Transverse colon (tissue), 4 donors: ENCODE measurements around the gene CDC16. TPM values are rescaled to one million over a fixed set of nuclear protein-coding genes. Genes with fewer than 3 reads are reported as not detected.
A peak's percentile ranks its signal among the peaks of the same experiment; 100 is the strongest.
"Not testable (repeated sequence)": the region's sequence is repeated elsewhere in the genome, so short reads cannot be mapped to it uniquely, and the experiment has no call there.

ENCODE experiments used
- DNase-seq: peaks from one replicate; pipeline ENCODE4 v3.0.0-alpha.2; 2019
- H3K27ac ChIP-seq, 4 donors: fragments of 200-600 bp; sonication (generic); 2 replicates each; pipeline ENCODE4 v1.5.1; 2016 to 2018; ENCODE audit warnings: inconsistent platforms in 4 of 4
- H3K27me3 ChIP-seq: fragments of 200-600 bp; sonication (generic); 2 replicates; pipeline ENCODE4 v1.5.1; 2017; ENCODE audit warnings: inconsistent platforms
- H3K36me3 ChIP-seq, 4 donors: fragments of 200-600 bp; sonication (generic); 2 replicates each; pipeline ENCODE4 v1.5.1; 2017 to 2019; ENCODE audit warnings: inconsistent platforms in 4 of 4
- H3K4me1 ChIP-seq, 4 donors: fragments of 200-600 bp; sonication (generic); 2 replicates each; pipeline ENCODE4 v1.5.1; 2017 to 2020; ENCODE audit warnings: inconsistent platforms in 4 of 4
- H3K4me3 ChIP-seq, 4 donors: fragments of 200-600 bp; sonication (generic); 1 replicate in 1 of 4; 2 replicates in 3 of 4; pipeline versions ENCODE4 v1.5.1 to v1.6.1; 2017 to 2019; ENCODE audit warnings: inconsistent platforms in 4 of 4
- H3K9me3 ChIP-seq, 2 donors: fragments of 200-600 bp; sonication (generic); 2 replicates each; pipeline ENCODE4 v1.5.1; 2017 to 2019; ENCODE audit warnings: inconsistent platforms in 2 of 2
- CTCF ChIP-seq, 5 experiments: fragments of 200-600 bp in 3 of 5; fragments of 450-650 bp in 2 of 5; sonication (generic) in 3 of 5; IDR thresholded peaks; 1 replicate in 2 of 5; 2 replicates in 3 of 5; pipeline ENCODE4 v1.5.1; 2016 to 2017; ENCODE audit warnings: antibody characterized with exemption in 5 of 5, inconsistent platforms in 3 of 5, mild to moderate bottlenecking in 2 of 5, moderate library complexity in 1 of 5
- EP300 ChIP-seq: sonication (generic); formaldehyde crosslinking; IDR thresholded peaks from one replicate; pipeline ENCODE4 v1.6.1; 2017; ENCODE audit warnings: antibody characterized with exemption, low read depth
- POLR2A ChIP-seq: fragments of 450-650 bp; IDR thresholded peaks from one replicate; pipeline ENCODE4 v1.6.1; 2016; ENCODE audit warnings: antibody characterized with exemption, mild to moderate bottlenecking, moderate library complexity
- POLR2AphosphoS5 ChIP-seq, 3 donors: sonication (generic); formaldehyde crosslinking; IDR thresholded peaks; one replicate each; pipeline ENCODE4 v1.6.1; 2016; ENCODE audit warnings: antibody characterized with exemption in 3 of 3
- WGBS, 2 donors: methylation state at CpG; one replicate each; pipeline ENCODE4 v1.1.5; 2018; ENCODE audit warnings: low coverage in 1 of 2; 5-methylcytosine and 5-hydroxymethylcytosine counted together
- in situ Hi-C, 4 donors: fragments of 200-750 bp; cut with MboI; loops; one replicate each; pipeline versions ENCODE4 v1.15.0 to v1.15.1; 2017; ENCODE audit warnings: low sequenced_read_pairs in 3 of 4, low pct_ligation_motif_present in 1 of 4, low pct_unique_long_range_greater_than_20kb in 1 of 4
- intact Hi-C: fragments of 100-400 bp; cut with DNase I; formaldehyde crosslinking; loops from one replicate; pipeline ENCODE4 v1.15.1; 2023; ENCODE audit warnings: low total_unique reads
- total RNA-seq, 4 donors: library from RNA; depleted of rRNA; stranded (reverse); fragments of >200 nt; gene quantifications; one replicate each; pipeline ENCODE4 v1.1.0, GENCODE V29; 2016

Gene CDC16
- total RNA-seq, 4 donors from 2014 or later = 34.8 to 75.4 (median 56.1) TPM

- H3K27me3 ChIP-seq = no peaks in the 10 kb centered on the region
- DNase-seq = no peak
- H3K36me3 ChIP-seq = peaks cover 0 to 66% (median 27%) of the 10 kb centered on the region in 4 donors
- 80 to 86% methylated on average over 3 of the region's 3 CpGs for WGBS, 2 donors
- no peak for TF ChIP-seq POLR2AphosphoS5 (IDR thresholded peaks at IDR 0.05)
- TF ChIP-seq CTCF (IDR thresholded peaks at IDR 0.05) = no peak
- no peak for TF ChIP-seq POLR2A
- TF ChIP-seq EP300 = no peak
- no peaks in the 10 kb centered on the region for H3K9me3 ChIP-seq
- no peak overlapping the region for H3K4me3 ChIP-seq
- peaks cover 0 to 15% (median 5%) of the 10 kb centered on the region in 4 donors for H3K4me1 ChIP-seq
- peak overlapping the region in 2 of 4 donors; percentile 27 to 40 for H3K27ac ChIP-seq
- intact Hi-C loops (no loop called here), in situ Hi-C loops (no loop called here)
Observed at GRCh38 chr13:114260814-114261213, 26.1 kb downstream of the CDC16 start.

- Histone ChIP-seq H3K27ac (peak overlapping the region in 1 of 4 donors; percentile 19), H3K36me3 (peaks cover 0 to 72% (median 30%) of the 10 kb centered on the region in 4 donors), H3K4me3 (no peak overlapping the region), H3K9me3 (no peaks in the 10 kb centered on the region), H3K27me3 (no peaks in the 10 kb centered on the region), H3K4me1 (peaks cover 0 to 15% (median 5%) of the 10 kb centered on the region in 4 donors)
- DNase-seq = peak; percentile 26
- intact Hi-C loops = no loop called here
- TF ChIP-seq EP300 (no peak), POLR2A (no peak), CTCF (IDR thresholded peaks at IDR 0.05) (no peak), POLR2AphosphoS5 (IDR thresholded peaks at IDR 0.05) (no peak)
- in situ Hi-C loops = no loop called here
- 30 to 58% methylated on average over 3 of the region's 3 CpGs for WGBS, 2 donors
Observed at GRCh38 chr13:114261328-114261965, 26.8 kb downstream of the CDC16 start.

- H3K27ac ChIP-seq = no peak overlapping the region
- H3K4me3 ChIP-seq = no peak overlapping the region
- in situ Hi-C loops (no loop called here), intact Hi-C loops (no loop called here)
- peak; percentile 17 for DNase-seq
- no peaks in the 10 kb centered on the region for H3K9me3 ChIP-seq
- WGBS, 2 donors = 42 to 61% methylated on average over 4 to 5 of the region's 5 CpGs
- H3K4me1 ChIP-seq = peaks cover 0 to 15% (median 2%) of the 10 kb centered on the region in 4 donors
- no peaks in the 10 kb centered on the region for H3K27me3 ChIP-seq
- TF ChIP-seq CTCF (IDR thresholded peaks at IDR 0.05) = no peak
- no peak for TF ChIP-seq POLR2AphosphoS5 (IDR thresholded peaks at IDR 0.05)
- no peak for TF ChIP-seq POLR2A
- TF ChIP-seq EP300 = no peak
- peaks cover 0 to 76% (median 33%) of the 10 kb centered on the region in 4 donors for H3K36me3 ChIP-seq
Observed at GRCh38 chr13:114263578-114263977, 28.9 kb downstream of the CDC16 start.

GRCh38 chr13:114264313-114264712 is 29.6 kb downstream of the CDC16 start:
- intact Hi-C loops, DNase-seq, H3K27ac ChIP-seq, H3K27me3 ChIP-seq, H3K9me3 ChIP-seq, H3K4me3 ChIP-seq, in situ Hi-C loops: not testable (repeated sequence)
- WGBS, 2 donors = 94 to 95% methylated on average over 7 to 13 of the region's 13 CpGs
- Histone ChIP-seq H3K36me3 (peaks cover 0 to 73% (median 33%) of the 10 kb centered on the region in 4 donors), H3K4me1 (peaks cover 0 to 13% (median 2%) of the 10 kb centered on the region in 4 donors)
